Kasumi-1 (cell line): ENCODE results near the gene NMUR1.

Experiments used
- DNase-seq, 2 experiments: peaks; one replicate each; lab custom pipeline; 2025; lab: John Stamatoyannopoulos, UW

Gene NMUR1

DNA sequence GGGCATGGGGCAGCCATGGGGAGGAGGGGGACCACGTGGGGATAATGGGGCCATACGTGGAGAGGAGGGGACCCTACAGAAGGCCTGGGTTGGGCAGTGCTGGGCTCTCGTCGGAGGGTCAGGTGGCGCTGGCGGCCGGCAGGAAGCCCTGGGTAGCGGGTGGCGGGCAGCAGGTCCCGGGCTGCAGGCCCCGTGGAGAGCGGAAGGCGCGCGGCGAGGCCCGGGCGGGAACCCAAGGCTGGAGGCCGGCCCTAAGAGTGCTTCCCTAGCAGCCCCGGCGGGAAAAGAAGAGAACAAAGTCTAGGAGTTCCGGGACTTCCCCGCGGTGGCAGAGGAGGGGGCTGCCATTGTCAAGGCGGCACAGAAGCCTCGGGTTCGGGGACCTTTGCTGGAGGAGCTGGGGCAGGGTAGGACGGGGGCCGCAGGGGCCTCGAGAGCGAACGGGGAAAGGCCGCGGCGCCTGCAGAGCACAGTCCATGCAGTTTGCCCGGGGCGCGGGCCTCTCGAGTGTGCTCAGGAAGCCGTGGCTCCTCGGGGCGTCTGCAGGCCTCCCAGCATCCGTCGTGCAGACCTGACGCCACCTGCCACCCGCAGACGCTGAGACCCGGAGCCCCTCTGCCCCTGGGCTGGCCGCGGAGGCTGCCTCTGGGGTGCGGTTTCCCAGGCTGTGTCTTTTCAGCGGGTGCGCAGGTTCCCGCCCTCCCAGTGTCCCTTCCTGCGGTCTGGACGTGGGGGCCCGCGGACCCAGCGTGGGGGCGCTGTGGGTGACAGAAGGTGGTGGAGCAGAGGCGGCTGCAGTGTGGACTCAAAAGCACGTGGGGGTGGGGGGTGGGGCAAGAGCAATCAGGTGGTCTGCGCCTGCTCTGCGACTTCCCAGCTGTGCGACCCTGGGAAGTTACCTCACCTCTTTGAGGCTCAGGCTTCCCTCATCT is 46.6 kb downstream of the NMUR1 start:
- DNase-seq, result peak; percentile 19 to 30

DNA sequence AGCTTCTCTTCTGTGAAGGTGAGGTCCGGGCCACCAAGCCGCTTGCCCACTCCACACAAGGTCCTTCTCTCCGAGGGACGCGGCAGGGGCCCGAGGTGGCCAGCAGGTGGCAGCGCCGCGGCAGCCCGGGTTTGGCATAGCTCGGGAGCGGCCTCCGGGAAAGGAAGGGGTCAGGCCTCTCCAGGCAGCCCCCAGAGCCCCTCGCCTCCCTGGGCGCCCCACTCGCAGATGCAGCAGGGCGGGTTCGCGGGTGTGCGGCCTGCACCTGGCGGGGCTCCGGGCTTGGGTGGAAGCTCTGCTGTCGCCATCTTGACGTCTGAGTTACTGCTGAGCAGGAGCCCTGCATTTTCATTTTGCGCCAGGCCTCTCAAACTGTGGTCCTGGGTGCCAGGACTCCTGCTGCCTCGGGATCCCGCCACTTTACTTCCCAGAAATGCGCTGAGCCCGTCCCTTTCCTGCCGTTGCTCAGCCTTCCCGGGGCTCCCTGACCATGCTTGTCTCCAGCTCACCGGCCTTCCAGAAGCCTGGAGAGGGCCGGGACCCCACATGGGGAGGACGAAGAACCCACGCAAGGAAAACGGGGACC is 47.3 kb downstream of the NMUR1 start:
- DNase-seq, result peak; percentile 31

DNA sequence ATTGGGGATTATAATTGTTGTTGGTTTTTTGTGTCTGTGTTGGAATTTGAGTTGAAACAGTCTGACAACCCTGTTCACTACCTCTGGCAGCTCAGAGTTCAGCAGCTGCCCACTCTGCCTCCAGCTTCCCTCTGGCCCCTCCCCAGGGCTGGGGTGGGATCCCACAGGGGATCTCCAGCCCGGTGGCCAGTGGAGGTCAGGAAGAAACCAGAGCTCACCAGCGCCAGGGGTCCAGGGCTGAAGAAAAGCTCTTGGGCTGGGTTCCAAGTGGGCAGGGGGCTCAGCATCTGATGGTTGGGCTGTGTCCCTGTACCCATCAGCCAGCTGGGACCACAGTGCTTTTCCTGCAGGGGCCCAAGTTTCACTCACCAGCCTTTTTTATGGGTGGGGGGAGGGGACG is 49.5 kb downstream of the NMUR1 start:
- DNase-seq, result no peak

DNA sequence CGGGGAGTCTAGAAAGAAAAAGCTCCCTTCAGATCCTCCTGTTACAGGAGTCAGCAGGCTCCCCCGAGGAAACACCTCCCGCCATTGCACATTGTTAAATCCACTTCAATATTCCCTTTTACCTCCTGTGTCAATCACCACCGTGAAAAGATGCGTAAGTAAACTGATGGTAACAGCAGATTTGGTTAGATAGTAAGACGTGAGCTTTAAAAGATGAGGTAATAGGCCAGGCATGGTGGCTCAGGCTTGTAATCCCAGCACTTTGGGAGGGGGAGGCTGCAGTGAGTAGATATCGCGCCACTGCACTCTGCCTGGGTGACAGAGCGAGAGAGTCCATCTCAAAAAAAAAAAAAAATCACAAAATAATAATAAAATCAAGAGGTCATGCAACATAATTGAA is 50.8 kb downstream of the NMUR1 start:
- no peak for DNase-seq

DNA sequence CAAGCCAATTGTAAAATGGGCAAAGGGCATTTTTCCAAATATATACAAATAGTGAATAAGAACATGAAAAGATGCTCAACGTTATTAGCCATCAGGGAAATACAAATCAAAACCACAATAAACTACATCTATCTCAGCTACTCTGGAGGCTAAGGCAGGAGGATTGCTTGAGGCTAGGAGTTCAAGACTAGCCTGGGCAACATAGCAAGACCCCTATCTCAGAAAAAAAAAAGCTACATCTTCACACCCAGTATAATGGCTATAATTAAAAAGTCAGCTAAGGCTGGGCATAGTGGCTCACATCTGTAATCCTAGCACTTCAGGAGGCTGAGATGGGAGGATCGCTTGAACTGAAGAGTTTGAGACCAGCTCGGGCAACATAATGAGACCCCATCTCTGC is 53.3 kb downstream of the NMUR1 start:
- DNase-seq, result no peak

DNA sequence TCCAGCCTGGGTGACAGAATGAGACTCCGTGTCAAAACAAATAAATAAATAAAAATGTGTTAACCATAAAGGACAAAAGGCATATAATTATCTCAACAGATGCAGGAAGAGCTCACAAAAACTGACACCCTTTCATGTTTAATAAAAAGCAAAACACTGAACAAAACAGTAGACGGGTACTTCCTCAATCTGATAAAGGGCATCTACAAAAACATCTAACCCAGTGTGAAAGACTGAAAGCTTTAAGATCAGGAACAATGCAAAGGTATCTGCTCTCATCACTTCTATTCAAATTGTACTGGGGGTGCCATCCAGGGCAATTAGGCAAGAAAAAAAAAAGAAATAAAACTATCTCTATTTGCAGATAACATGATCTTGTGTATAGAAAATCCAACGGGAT is 54.3 kb downstream of the NMUR1 start:
- DNase-seq, result no peak
